GM23248 (cell line): ENCODE measurements around the gene AGBL3. TPM values are rescaled to one million over a fixed set of nuclear protein-coding genes. Genes with fewer than 3 reads are reported as not detected.

Experiments
- DNase-seq: peaks from one replicate; pipeline ENCODE4 v3.0.0-alpha.2; 2015
- H2AFZ ChIP-seq: fragments of 200-600 bp; sonication (generic); 2 replicates; pipeline ENCODE4 v1.6.1; 2016; ENCODE audit warnings: antibody characterized with exemption
- H3F3A ChIP-seq: fragments of 200-600 bp; sonication (generic); 2 replicates; pipeline ENCODE4 v1.6.1; 2016; ENCODE audit warnings: mild to moderate bottlenecking, antibody characterized with exemption, mixed run types; ENCODE audit not compliant: insufficient read depth
- H3K27ac ChIP-seq: fragments of 200-600 bp; sonication (generic); 2 replicates; pipeline ENCODE4 v1.5.1; 2016; ENCODE audit warnings: mild to moderate bottlenecking
- H3K27me3 ChIP-seq: fragments of 200-600 bp; sonication (generic); replicated peaks from 2 replicates; pipeline ENCODE4 v1.6.1; 2016; ENCODE audit warnings: mild to moderate bottlenecking; ENCODE audit not compliant: insufficient read depth
- H3K36me3 ChIP-seq: fragments of 200-600 bp; sonication (generic); 2 replicates; pipeline ENCODE4 v1.6.1; 2016; ENCODE audit warnings: low read depth, mild to moderate bottlenecking
- H3K4me1 ChIP-seq: fragments of 200-600 bp; sonication (generic); 2 replicates; pipeline ENCODE4 v1.6.1; 2016; ENCODE audit warnings: mild to moderate bottlenecking; ENCODE audit not compliant: insufficient read depth
- H3K4me2 ChIP-seq: fragments of 200-600 bp; sonication (generic); one replicate; pipeline ENCODE4 v1.6.1; 2016; ENCODE audit warnings: mild to moderate bottlenecking; ENCODE audit not compliant: unreplicated experiment
- H3K4me3 ChIP-seq: fragments of 200-600 bp; sonication (generic); 2 replicates; pipeline ENCODE4 v1.5.1; 2016; ENCODE audit warnings: mild to moderate bottlenecking
- H3K79me2 ChIP-seq: fragments of 200-600 bp; sonication (generic); 2 replicates; pipeline ENCODE4 v1.6.1; 2016; ENCODE audit warnings: mild to moderate bottlenecking; ENCODE audit not compliant: insufficient read depth
- H3K9ac ChIP-seq: fragments of 200-600 bp; sonication (generic); 2 replicates; pipeline ENCODE4 v1.6.1; 2016; ENCODE audit warnings: mild to moderate bottlenecking
- H3K9me2 ChIP-seq: fragments of 200-600 bp; sonication (generic); 2 replicates; pipeline ENCODE4 v1.6.1; 2016; ENCODE audit warnings: mixed run types, mild to moderate bottlenecking, moderate library complexity; ENCODE audit not compliant: insufficient read depth
- H3K9me3 ChIP-seq: fragments of 200-600 bp; sonication (generic); one replicate; pipeline ENCODE4 v1.6.1; 2017; ENCODE audit warnings: low read depth
- H4K20me1 ChIP-seq: fragments of 200-600 bp; sonication (generic); 2 replicates; pipeline ENCODE4 v1.6.0; 2016; ENCODE audit not compliant: insufficient read depth
- EZH2 ChIP-seq: fragments of 200-600 bp; sonication (generic); IDR thresholded peaks from 2 replicates; pipeline ENCODE4 v1.6.1; 2018; ENCODE audit warnings: antibody characterized with exemption, mild to moderate bottlenecking; ENCODE audit not compliant: insufficient read depth, poor library complexity, severe bottlenecking
- EZH2phosphoT487 ChIP-seq: fragments of 200-600 bp; sonication (generic); IDR thresholded peaks from 2 replicates; pipeline ENCODE4 v1.6.1; 2018; ENCODE audit warnings: antibody characterized with exemption, moderate library complexity, mild to moderate bottlenecking, low read depth; ENCODE audit not compliant: insufficient read depth
- WGBS, 2 experiments: methylation state at CpG; one replicate each; pipeline ENCODE4 v1.1.6; 2015 to 2017; ENCODE audit warnings: low lambda C conversion rate in 2 of 2, low coverage in 1 of 2; ENCODE audit errors: missing lambda C conversion rate in 2 of 2; 5-methylcytosine and 5-hydroxymethylcytosine counted together
- in situ Hi-C: fragments of 300-500 bp; cut with MboI; formaldehyde crosslinking; loops from 2 replicates; pipeline ENCODE4 v1.15.0; 2020
- polyA plus RNA-seq: library from polyadenylated mRNA; unstranded; fragments of >200 nt; fragmentation: Nextera tagmentation; extraction: Ambion mirVana; gene quantifications from 2 replicates; pipeline ENCODE4 v1.2.1, GENCODE V29; 2016
- total RNA-seq: library from RNA; depleted of rRNA; stranded (reverse); fragments of >200 nt; shearing (Covaris generic); gene quantifications from 2 replicates; pipeline ENCODE4 v1.2.3, GENCODE V29; 2014

The AGBL3 gene
- total and polyA plus RNA-seq, 2 experiments from 2014 or later, result 1.4 to 2.4 TPM

- H3K9ac ChIP-seq, result no peak overlapping the region
- H4K20me1 ChIP-seq, result no peaks in the 10 kb centered on the region
- in situ Hi-C loops, result no loop called here
- H2AFZ ChIP-seq, result 0 out of 2 replicates have a peak overlapping the region, but pooled peaks have one; percentile 4
- WGBS, 2 experiments, result 98 to 100% methylated on average over 2 of the region's 2 CpGs
- H3K4me1 ChIP-seq, result peaks cover 14% of the 10 kb centered on the region
- no peaks in the 10 kb centered on the region for H3K79me2 ChIP-seq
- 0 out of 2 replicates have a peak, but pooled peaks cover 10% of the 10 kb centered on the region for H3F3A ChIP-seq
- H3K9me3 ChIP-seq, result no peaks in the 10 kb centered on the region
- peak; percentile 39 for DNase-seq
- H3K27ac ChIP-seq, result peak overlapping the region; percentile 16; the same call in 1 of the 2 replicates
- no peak overlapping the region for H3K4me3 ChIP-seq
- TF ChIP-seq EZH2 (no peak), EZH2phosphoT487 (no peak)
- no peak overlapping the region for H3K4me2 ChIP-seq
- H3K27me3 ChIP-seq, result no peaks in the 10 kb centered on the region
- no peaks in the 10 kb centered on the region for H3K36me3 ChIP-seq
- no peaks in the 10 kb centered on the region for H3K9me2 ChIP-seq
Observed at GRCh38 chr7:135159359-135160085, 173.2 kb downstream of the AGBL3 start.

GRCh38 chr7:135160098-135160857 is 174.0 kb downstream of the AGBL3 start:
- H3K4me2 ChIP-seq, result no peak overlapping the region
- 0 out of 2 replicates have a peak, but pooled peaks cover 10% of the 10 kb centered on the region for H3F3A ChIP-seq
- TF ChIP-seq EZH2 (no peak), EZH2phosphoT487 (no peak)
- peaks cover 14% of the 10 kb centered on the region for H3K4me1 ChIP-seq
- no peaks in the 10 kb centered on the region for H3K79me2 ChIP-seq
- in situ Hi-C loops, result no loop called here
- H3K36me3 ChIP-seq, result no peaks in the 10 kb centered on the region
- H2AFZ ChIP-seq, result 0 out of 2 replicates have a peak overlapping the region, but pooled peaks have one; percentile 4
- peak overlapping the region; percentile 16; the same call in 1 of the 2 replicates for H3K27ac ChIP-seq
- WGBS, 2 experiments, result 80% methylated on average over 5 of the region's 5 CpGs
- no peaks in the 10 kb centered on the region for H3K27me3 ChIP-seq
- no peaks in the 10 kb centered on the region for H3K9me3 ChIP-seq
- DNase-seq, result peak; percentile 14
- no peaks in the 10 kb centered on the region for H3K9me2 ChIP-seq
- H3K9ac ChIP-seq, result no peak overlapping the region
- H3K4me3 ChIP-seq, result no peak overlapping the region
- H4K20me1 ChIP-seq, result no peaks in the 10 kb centered on the region

GRCh38 chr7:135160858-135161653 is 174.7 kb downstream of the AGBL3 start:
- 75 to 76% methylated on average over 9 of the region's 9 CpGs for WGBS, 2 experiments
- H3K9ac ChIP-seq, result no peak overlapping the region
- H3F3A ChIP-seq, result 0 out of 2 replicates have a peak, but pooled peaks cover 10% of the 10 kb centered on the region
- peaks cover 14% of the 10 kb centered on the region for H3K4me1 ChIP-seq
- H3K9me2 ChIP-seq, result no peaks in the 10 kb centered on the region
- H3K27me3 ChIP-seq, result no peaks in the 10 kb centered on the region
- H3K9me3 ChIP-seq, result no peaks in the 10 kb centered on the region
- TF ChIP-seq EZH2phosphoT487, result no peak
- no peak for TF ChIP-seq EZH2
- no peak overlapping the region for H2AFZ ChIP-seq
- no peak overlapping the region for H3K4me2 ChIP-seq
- H3K27ac ChIP-seq, result no peak overlapping the region
- no peak for DNase-seq
- no peaks in the 10 kb centered on the region for H4K20me1 ChIP-seq
- H3K36me3 ChIP-seq, result 0 out of 2 replicates have a peak, but pooled peaks cover 4% of the 10 kb centered on the region
- in situ Hi-C loops, result no loop called here
- H3K79me2 ChIP-seq, result no peaks in the 10 kb centered on the region
- no peak overlapping the region for H3K4me3 ChIP-seq

GRCh38 chr7:135161669-135162068 is 175.4 kb downstream of the AGBL3 start:
- H2AFZ ChIP-seq, result no peak overlapping the region
- H3F3A ChIP-seq, result 0 out of 2 replicates have a peak, but pooled peaks cover 10% of the 10 kb centered on the region
- in situ Hi-C loops, result no loop called here
- H3K27ac ChIP-seq, result no peak overlapping the region
- TF ChIP-seq EZH2phosphoT487, result no peak
- TF ChIP-seq EZH2, result no peak
- H3K4me1 ChIP-seq, result peaks cover 14% of the 10 kb centered on the region
- H3K4me2 ChIP-seq, result no peak overlapping the region
- H3K9ac ChIP-seq, result no peak overlapping the region
- no peak for DNase-seq
- no peaks in the 10 kb centered on the region for H3K27me3 ChIP-seq
- peaks cover 4% of the 10 kb centered on the region; the same call in 1 of the 2 replicates for H3K36me3 ChIP-seq
- H3K4me3 ChIP-seq, result no peak overlapping the region
- 92 to 95% methylated on average over 6 of the region's 6 CpGs for WGBS, 2 experiments
- H4K20me1 ChIP-seq, result no peaks in the 10 kb centered on the region
- no peaks in the 10 kb centered on the region for H3K9me3 ChIP-seq
- 0 out of 2 replicates have a peak, but pooled peaks cover under 1% of the 10 kb centered on the region for H3K79me2 ChIP-seq
- no peaks in the 10 kb centered on the region for H3K9me2 ChIP-seq
